Thymus (tissue), 11 donors: ENCODE results near the gene ZNF439. TPM values are rescaled to one million over a fixed set of nuclear protein-coding genes. Genes with fewer than 3 reads are reported as not detected.
"Not testable (repeated sequence)": the region's sequence is repeated elsewhere in the genome, so short reads cannot be mapped to it uniquely, and the experiment has no call there.

Source experiments
- DNase-seq, 9 donors: peaks; one replicate each; pipeline ENCODE4 v3.0.0-alpha.2; 2013; ENCODE audit warnings: low spot score in 9 of 9, low read depth in 6 of 9, missing footprints in 1 of 9
- H3K27ac ChIP-seq, 2 donors: one replicate each; pipeline ENCODE4 v1.5.1; 2013; ENCODE audit warnings: control low read depth in 1 of 2, low read depth in 1 of 2, low read length in 1 of 2, mild to moderate bottlenecking in 1 of 2, moderate library complexity in 1 of 2
- H3K27me3 ChIP-seq, 2 donors: one replicate each; pipeline ENCODE4 v1.5.1; 2013; ENCODE audit warnings: low read length in 1 of 2; ENCODE audit not compliant: control insufficient read depth in 2 of 2, insufficient read depth in 1 of 2
- H3K36me3 ChIP-seq, 2 donors: one replicate each; pipeline ENCODE4 v1.5.1; 2013; ENCODE audit warnings: low read length in 1 of 2, mild to moderate bottlenecking in 1 of 2, moderate library complexity in 1 of 2; ENCODE audit not compliant: control insufficient read depth in 2 of 2, insufficient read depth in 2 of 2
- H3K4me1 ChIP-seq, 2 donors: one replicate each; pipeline ENCODE4 v1.5.1; 2013; ENCODE audit warnings: low read length in 2 of 2; ENCODE audit not compliant: control insufficient read depth in 2 of 2, insufficient read depth in 2 of 2
- H3K4me3 ChIP-seq, 2 donors: one replicate each; pipeline ENCODE4 v1.5.1; 2013; ENCODE audit warnings: low read length in 2 of 2, control low read depth in 1 of 2, mild to moderate bottlenecking in 1 of 2
- H3K9me3 ChIP-seq, 2 donors: one replicate each; pipeline ENCODE4 v1.5.1; 2013; ENCODE audit warnings: low read length in 1 of 2, mild to moderate bottlenecking in 1 of 2; ENCODE audit not compliant: control insufficient read depth in 2 of 2, insufficient read depth in 1 of 2
- WGBS: extraction: QIAGEN DNeasy Blood & Tissue Kit; methylation state at CpG from one replicate; pipeline ENCODE4 v1.1.7; 2013; 5-methylcytosine and 5-hydroxymethylcytosine counted together
- polyA plus RNA-seq: library from polyadenylated mRNA; stranded (reverse); fragments of 200-250 nt; gene quantifications from one replicate; pipeline ENCODE4 v1.2.3, GENCODE V29; 2013
- total RNA-seq: library from RNA; stranded (reverse); fragments of 120-200 nt; gene quantifications from one replicate; pipeline ENCODE4 v1.2.4, GENCODE V29; 2013
- donor health status: healthy.

ZNF439 gene
- total and polyA plus RNA-seq, 2 donors = 15.2 to 28.7 TPM

GRCh38 chr19:11911937-11912336 lies 63.4 kb downstream of the ZNF439 start:
- peaks cover 0 to 15% of the 10 kb centered on the region in 2 donors for H3K9me3 ChIP-seq
- 100% methylated on average over 1 of the region's 1 CpG for WGBS
- DNase-seq, H3K4me1 ChIP-seq, H3K4me3 ChIP-seq, H3K27ac ChIP-seq, H3K27me3 ChIP-seq, H3K36me3 ChIP-seq: not testable (repeated sequence)

- WGBS = 98% methylated on average over 4 of the region's 4 CpGs
- H3K4me1 ChIP-seq, H3K27ac ChIP-seq, DNase-seq, H3K4me3 ChIP-seq, H3K27me3 ChIP-seq, H3K36me3 ChIP-seq: not testable (repeated sequence)
- peaks cover 0 to 15% of the 10 kb centered on the region in 2 donors for H3K9me3 ChIP-seq
Observed at GRCh38 chr19:11914417-11915051, 66.0 kb downstream of the ZNF439 start.

Other genes starting within 250 kb of the ZNF439 start
- 8.6 TPM for gene ZNF823, start 109.8 kb upstream of the ZNF439 start, total RNA-seq
- 5.6 TPM for gene ZNF823, start 109.8 kb upstream of the ZNF439 start, polyA plus RNA-seq
- gene ZNF441, start 81.7 kb upstream of the ZNF439 start, total RNA-seq = 7.7 TPM
- 9.0 TPM for gene ZNF441, start 81.7 kb upstream of the ZNF439 start, polyA plus RNA-seq
- gene ZNF491, start 50.2 kb upstream of the ZNF439 start, total RNA-seq = 4.8 TPM
- 3.5 TPM for gene ZNF491, start 50.2 kb upstream of the ZNF439 start, polyA plus RNA-seq
- gene ZNF440, start 34.5 kb upstream of the ZNF439 start, total RNA-seq = 8.9 TPM
- 19.0 TPM for gene ZNF440, start 34.5 kb upstream of the ZNF439 start, polyA plus RNA-seq
- gene ZNF69, start 39.1 kb downstream of the ZNF439 start, total RNA-seq = 5.1 TPM
- gene ZNF69, start 39.1 kb downstream of the ZNF439 start, polyA plus RNA-seq = 9.4 TPM
- 13.6 TPM for gene ZNF700, start 76.4 kb downstream of the ZNF439 start, total RNA-seq
- gene ZNF700, start 76.4 kb downstream of the ZNF439 start, polyA plus RNA-seq = 42.6 TPM
- 4.4 TPM for gene ZNF763, start 116.3 kb downstream of the ZNF439 start, total RNA-seq
- 9.9 TPM for gene ZNF763, start 116.3 kb downstream of the ZNF439 start, polyA plus RNA-seq
- 2.0 TPM for gene ZNF433, start 187.0 kb downstream of the ZNF439 start, total RNA-seq
- gene ZNF433, start 187.0 kb downstream of the ZNF439 start, polyA plus RNA-seq = 6.3 TPM
- 0.38 TPM for gene ZNF878, start 204.2 kb downstream of the ZNF439 start, total RNA-seq
- gene ZNF878, start 204.2 kb downstream of the ZNF439 start, polyA plus RNA-seq = 0.23 TPM
- gene ZNF844, start 216.0 kb downstream of the ZNF439 start, total RNA-seq = 4.6 TPM
- gene ZNF844, start 216.0 kb downstream of the ZNF439 start, polyA plus RNA-seq = 7.0 TPM